HepG2 (cell line): Measurements from ENCODE around the gene IDNK.

Source experiments
- EZH2 ChIP-seq: conservative IDR thresholded peaks from 2 replicates; pipeline ENCODE4 v1.6.1; 2012; ENCODE audit warnings: mild to moderate bottlenecking, low read depth, low read length, moderate library complexity
- IKZF1 ChIP-seq: fragments of 450-650 bp; IDR thresholded peaks from 2 replicates; pipeline ENCODE4 v1.7.1; 2016
- PRMT3 ChIP-seq: sonication (generic); formaldehyde crosslinking; IDR thresholded peaks from 2 replicates; pipeline ENCODE4 v1.8.1; 2022; ENCODE audit warnings: low read depth, mild to moderate bottlenecking, moderate library complexity, missing genetic modification reagents, borderline replicate concordance
- SIN3A ChIP-seq: IDR thresholded peaks from 2 replicates; pipeline ENCODE4 v1.6.1; 2011; ENCODE audit warnings: low read depth, mild to moderate bottlenecking, control low read depth, low read length, borderline replicate concordance
- TF ChIP-seq, protein P1 (sequence below): sonication (generic); formaldehyde crosslinking; IDR thresholded peaks from 2 replicates; pipeline ENCODE4 v1.5.0; 2020; ENCODE audit warnings: mild to moderate bottlenecking, missing genetic modification reagents, moderate library complexity
- TF ChIP-seq, protein P2 (sequence below), 2 experiments: sonication (generic) in 1 of 2; formaldehyde crosslinking in 1 of 2; IDR thresholded peaks; 2 replicates each; pipeline versions ENCODE4 v1.5.1 to v1.6.1; 2011 to 2020; ENCODE audit warnings: borderline replicate concordance in 1 of 2, low read depth in 1 of 2, low read length in 1 of 2, mild to moderate bottlenecking in 1 of 2, missing genetic modification reagents in 1 of 2, moderate library complexity in 1 of 2
- TF ChIP-seq, protein P3 (sequence below): sonication (generic); formaldehyde crosslinking; IDR thresholded peaks from 2 replicates; pipeline ENCODE4 v1.4.0; 2020; ENCODE audit warnings: missing genetic modification reagents

- no peak for TF ChIP-seq IKZF1
- no peak for TF ChIP-seq EZH2
- TF ChIP-seq PRMT3 (CRISPR knock-in tag), result no peak
- TF ChIP-seq, protein P1, sequence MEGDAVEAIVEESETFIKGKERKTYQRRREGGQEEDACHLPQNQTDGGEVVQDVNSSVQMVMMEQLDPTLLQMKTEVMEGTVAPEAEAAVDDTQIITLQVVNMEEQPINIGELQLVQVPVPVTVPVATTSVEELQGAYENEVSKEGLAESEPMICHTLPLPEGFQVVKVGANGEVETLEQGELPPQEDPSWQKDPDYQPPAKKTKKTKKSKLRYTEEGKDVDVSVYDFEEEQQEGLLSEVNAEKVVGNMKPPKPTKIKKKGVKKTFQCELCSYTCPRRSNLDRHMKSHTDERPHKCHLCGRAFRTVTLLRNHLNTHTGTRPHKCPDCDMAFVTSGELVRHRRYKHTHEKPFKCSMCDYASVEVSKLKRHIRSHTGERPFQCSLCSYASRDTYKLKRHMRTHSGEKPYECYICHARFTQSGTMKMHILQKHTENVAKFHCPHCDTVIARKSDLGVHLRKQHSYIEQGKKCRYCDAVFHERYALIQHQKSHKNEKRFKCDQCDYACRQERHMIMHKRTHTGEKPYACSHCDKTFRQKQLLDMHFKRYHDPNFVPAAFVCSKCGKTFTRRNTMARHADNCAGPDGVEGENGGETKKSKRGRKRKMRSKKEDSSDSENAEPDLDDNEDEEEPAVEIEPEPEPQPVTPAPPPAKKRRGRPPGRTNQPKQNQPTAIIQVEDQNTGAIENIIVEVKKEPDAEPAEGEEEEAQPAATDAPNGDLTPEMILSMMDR (CRISPR knock-in tag), result peak; percentile 74
- TF ChIP-seq SIN3A, result no peak
- TF ChIP-seq, protein P2, sequence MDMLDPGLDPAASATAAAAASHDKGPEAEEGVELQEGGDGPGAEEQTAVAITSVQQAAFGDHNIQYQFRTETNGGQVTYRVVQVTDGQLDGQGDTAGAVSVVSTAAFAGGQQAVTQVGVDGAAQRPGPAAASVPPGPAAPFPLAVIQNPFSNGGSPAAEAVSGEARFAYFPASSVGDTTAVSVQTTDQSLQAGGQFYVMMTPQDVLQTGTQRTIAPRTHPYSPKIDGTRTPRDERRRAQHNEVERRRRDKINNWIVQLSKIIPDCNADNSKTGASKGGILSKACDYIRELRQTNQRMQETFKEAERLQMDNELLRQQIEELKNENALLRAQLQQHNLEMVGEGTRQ (IDR thresholded peaks at IDR 0.05; ENCODE audit: low read depth, low read length), result no peak
- TF ChIP-seq, protein P2 (CRISPR knock-in tag; IDR thresholded peaks at IDR 0.05; ENCODE audit: borderline replicate concordance), result no peak
- TF ChIP-seq, protein P3, sequence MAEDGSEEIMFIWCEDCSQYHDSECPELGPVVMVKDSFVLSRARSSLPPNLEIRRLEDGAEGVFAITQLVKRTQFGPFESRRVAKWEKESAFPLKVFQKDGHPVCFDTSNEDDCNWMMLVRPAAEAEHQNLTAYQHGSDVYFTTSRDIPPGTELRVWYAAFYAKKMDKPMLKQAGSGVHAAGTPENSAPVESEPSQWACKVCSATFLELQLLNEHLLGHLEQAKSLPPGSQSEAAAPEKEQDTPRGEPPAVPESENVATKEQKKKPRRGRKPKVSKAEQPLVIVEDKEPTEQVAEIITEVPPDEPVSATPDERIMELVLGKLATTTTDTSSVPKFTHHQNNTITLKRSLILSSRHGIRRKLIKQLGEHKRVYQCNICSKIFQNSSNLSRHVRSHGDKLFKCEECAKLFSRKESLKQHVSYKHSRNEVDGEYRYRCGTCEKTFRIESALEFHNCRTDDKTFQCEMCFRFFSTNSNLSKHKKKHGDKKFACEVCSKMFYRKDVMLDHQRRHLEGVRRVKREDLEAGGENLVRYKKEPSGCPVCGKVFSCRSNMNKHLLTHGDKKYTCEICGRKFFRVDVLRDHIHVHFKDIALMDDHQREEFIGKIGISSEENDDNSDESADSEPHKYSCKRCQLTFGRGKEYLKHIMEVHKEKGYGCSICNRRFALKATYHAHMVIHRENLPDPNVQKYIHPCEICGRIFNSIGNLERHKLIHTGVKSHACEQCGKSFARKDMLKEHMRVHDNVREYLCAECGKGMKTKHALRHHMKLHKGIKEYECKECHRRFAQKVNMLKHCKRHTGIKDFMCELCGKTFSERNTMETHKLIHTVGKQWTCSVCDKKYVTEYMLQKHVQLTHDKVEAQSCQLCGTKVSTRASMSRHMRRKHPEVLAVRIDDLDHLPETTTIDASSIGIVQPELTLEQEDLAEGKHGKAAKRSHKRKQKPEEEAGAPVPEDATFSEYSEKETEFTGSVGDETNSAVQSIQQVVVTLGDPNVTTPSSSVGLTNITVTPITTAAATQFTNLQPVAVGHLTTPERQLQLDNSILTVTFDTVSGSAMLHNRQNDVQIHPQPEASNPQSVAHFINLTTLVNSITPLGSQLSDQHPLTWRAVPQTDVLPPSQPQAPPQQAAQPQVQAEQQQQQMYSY (CRISPR knock-in tag), result no peak
These were observed 39.6 kb upstream of the IDNK start for GRCh38 chr9:83583151-83584014.
